Transverse colon (tissue), 4 donors: ENCODE measurements around the gene C19orf53. TPM values are rescaled to one million over a fixed set of nuclear protein-coding genes. Genes with fewer than 3 reads are reported as not detected.

Experiments used
- DNase-seq: peaks from one replicate; pipeline ENCODE4 v3.0.0-alpha.2; 2019
- H3K27ac ChIP-seq, 4 donors: fragments of 200-600 bp; sonication (generic); 2 replicates each; pipeline ENCODE4 v1.5.1; 2016 to 2018; ENCODE audit warnings: inconsistent platforms in 4 of 4
- H3K27me3 ChIP-seq: fragments of 200-600 bp; sonication (generic); 2 replicates; pipeline ENCODE4 v1.5.1; 2017; ENCODE audit warnings: inconsistent platforms
- H3K36me3 ChIP-seq, 4 donors: fragments of 200-600 bp; sonication (generic); 2 replicates each; pipeline ENCODE4 v1.5.1; 2017 to 2019; ENCODE audit warnings: inconsistent platforms in 4 of 4
- H3K4me1 ChIP-seq, 4 donors: fragments of 200-600 bp; sonication (generic); 2 replicates each; pipeline ENCODE4 v1.5.1; 2017 to 2020; ENCODE audit warnings: inconsistent platforms in 4 of 4
- H3K4me3 ChIP-seq, 4 donors: fragments of 200-600 bp; sonication (generic); 1 replicate in 1 of 4; 2 replicates in 3 of 4; pipeline versions ENCODE4 v1.5.1 to v1.6.1; 2017 to 2019; ENCODE audit warnings: inconsistent platforms in 4 of 4
- H3K9me3 ChIP-seq, 2 donors: fragments of 200-600 bp; sonication (generic); 2 replicates each; pipeline ENCODE4 v1.5.1; 2017 to 2019; ENCODE audit warnings: inconsistent platforms in 2 of 2
- CTCF ChIP-seq, 5 experiments: fragments of 200-600 bp in 3 of 5; fragments of 450-650 bp in 2 of 5; sonication (generic) in 3 of 5; IDR thresholded peaks; 1 replicate in 2 of 5; 2 replicates in 3 of 5; pipeline ENCODE4 v1.5.1; 2016 to 2017; ENCODE audit warnings: antibody characterized with exemption in 5 of 5, inconsistent platforms in 3 of 5, mild to moderate bottlenecking in 2 of 5, moderate library complexity in 1 of 5
- EP300 ChIP-seq: sonication (generic); formaldehyde crosslinking; IDR thresholded peaks from one replicate; pipeline ENCODE4 v1.6.1; 2017; ENCODE audit warnings: antibody characterized with exemption, low read depth
- POLR2A ChIP-seq: fragments of 450-650 bp; IDR thresholded peaks from one replicate; pipeline ENCODE4 v1.6.1; 2016; ENCODE audit warnings: antibody characterized with exemption, mild to moderate bottlenecking, moderate library complexity
- POLR2AphosphoS5 ChIP-seq, 3 donors: sonication (generic); formaldehyde crosslinking; IDR thresholded peaks; one replicate each; pipeline ENCODE4 v1.6.1; 2016; ENCODE audit warnings: antibody characterized with exemption in 3 of 3
- WGBS, 2 donors: methylation state at CpG; one replicate each; pipeline ENCODE4 v1.1.5; 2018; ENCODE audit warnings: low coverage in 1 of 2; 5-methylcytosine and 5-hydroxymethylcytosine counted together
- in situ Hi-C, 4 donors: fragments of 200-750 bp; cut with MboI; loops; one replicate each; pipeline versions ENCODE4 v1.15.0 to v1.15.1; 2017; ENCODE audit warnings: low sequenced_read_pairs in 3 of 4, low pct_ligation_motif_present in 1 of 4, low pct_unique_long_range_greater_than_20kb in 1 of 4
- intact Hi-C: fragments of 100-400 bp; cut with DNase I; formaldehyde crosslinking; loops from one replicate; pipeline ENCODE4 v1.15.1; 2023; ENCODE audit warnings: low total_unique reads
- total RNA-seq, 4 donors: library from RNA; depleted of rRNA; stranded (reverse); fragments of >200 nt; gene quantifications; one replicate each; pipeline ENCODE4 v1.1.0, GENCODE V29; 2016

The C19orf53 gene
- total RNA-seq, 4 donors from 2014 or later, result 48.6 to 111 (median 94.2) TPM

GRCh38 chr19:13821292-13821691, 47.0 kb downstream of the C19orf53 start:
- TF ChIP-seq POLR2AphosphoS5 (IDR thresholded peaks at IDR 0.05) (no peak), POLR2A (no peak), CTCF (IDR thresholded peaks at IDR 0.05) (no peak), EP300 (no peak)
- Histone ChIP-seq H3K4me1 (no peaks in the 10 kb centered on the region), H3K4me3 (no peak overlapping the region), H3K36me3 (no peaks in the 10 kb centered on the region), H3K9me3 (no peaks in the 10 kb centered on the region), H3K27ac (no peak overlapping the region), H3K27me3 (no peaks in the 10 kb centered on the region)
- WGBS, 2 donors, result 100% methylated on average over 1 to 2 of the region's 2 CpGs
- no peak for DNase-seq
- intact Hi-C loops (no loop called here), in situ Hi-C loops (no loop called here)

- 81 to 100% methylated on average over 1 to 8 of the region's 8 CpGs for WGBS, 2 donors
- Histone ChIP-seq H3K27ac (peak overlapping the region in 1 of 4 donors; percentile 55), H3K36me3 (no peaks in the 10 kb centered on the region), H3K4me3 (no peak overlapping the region), H3K27me3 (no peaks in the 10 kb centered on the region), H3K4me1 (no peaks in the 10 kb centered on the region), H3K9me3 (no peaks in the 10 kb centered on the region)
- in situ Hi-C loops (no loop called here), intact Hi-C loops (no loop called here)
- DNase-seq, result no peak
- TF ChIP-seq CTCF (IDR thresholded peaks at IDR 0.05) (no peak), POLR2AphosphoS5 (IDR thresholded peaks at IDR 0.05) (no peak), EP300 (no peak), POLR2A (no peak)
Measured at GRCh38 chr19:13823256-13823655, 49.0 kb downstream of the C19orf53 start.

GRCh38 chr19:13823901-13824300, 49.6 kb downstream of the C19orf53 start:
- in situ Hi-C loops (no loop called here), intact Hi-C loops (no loop called here)
- Histone ChIP-seq H3K36me3 (no peaks in the 10 kb centered on the region), H3K9me3 (no peaks in the 10 kb centered on the region), H3K4me3 (no peak overlapping the region), H3K4me1 (no peaks in the 10 kb centered on the region), H3K27me3 (no peaks in the 10 kb centered on the region), H3K27ac (no peak overlapping the region)
- no peak for DNase-seq
- WGBS, 2 donors, result 86 to 93% methylated on average over 1 to 2 of the region's 2 CpGs
- TF ChIP-seq POLR2A (no peak), EP300 (no peak)

GRCh38 chr19:13824703-13825102, 50.4 kb downstream of the C19orf53 start:
- no peak for DNase-seq
- in situ Hi-C loops (no loop called here), intact Hi-C loops (no loop called here)
- H3K9me3 ChIP-seq, result no peaks in the 10 kb centered on the region
- H3K36me3 ChIP-seq, result no peaks in the 10 kb centered on the region
- no peaks in the 10 kb centered on the region for H3K27me3 ChIP-seq
- no peak overlapping the region for H3K4me3 ChIP-seq
- H3K4me1 ChIP-seq, result no peaks in the 10 kb centered on the region
- no peak overlapping the region for H3K27ac ChIP-seq
- TF ChIP-seq POLR2A (no peak), POLR2AphosphoS5 (IDR thresholded peaks at IDR 0.05) (no peak), EP300 (no peak), CTCF (IDR thresholded peaks at IDR 0.05) (no peak)
